Measurements from ENCODE around the gene TEX30. TPM values are rescaled to one million over a fixed set of nuclear protein-coding genes. Genes with fewer than 3 reads are reported as not detected.

Gene TEX30
- total RNA-seq, 2 experiments from 2014 or later: 4.6 to 6.3 TPM

- H3K27ac ChIP-seq (ENCODE audit: low read depth in 1 of 2, low read length in 2 of 2): peak overlapping the region; percentile 1 to 26
- no peaks in the 10 kb centered on the region for H3K27me3 Mint-ChIP-seq
- POLR2A ChIA-PET: interaction anchor here (1.0 kb wide), 1 partner anchor 66 kb away, joined by 6 read pairs; the partner anchor contains the start of gene ERCC5
These were observed 6.0 kb upstream of the TEX30 start for GRCh38 chr13:102779436-102780159.

DNA sequence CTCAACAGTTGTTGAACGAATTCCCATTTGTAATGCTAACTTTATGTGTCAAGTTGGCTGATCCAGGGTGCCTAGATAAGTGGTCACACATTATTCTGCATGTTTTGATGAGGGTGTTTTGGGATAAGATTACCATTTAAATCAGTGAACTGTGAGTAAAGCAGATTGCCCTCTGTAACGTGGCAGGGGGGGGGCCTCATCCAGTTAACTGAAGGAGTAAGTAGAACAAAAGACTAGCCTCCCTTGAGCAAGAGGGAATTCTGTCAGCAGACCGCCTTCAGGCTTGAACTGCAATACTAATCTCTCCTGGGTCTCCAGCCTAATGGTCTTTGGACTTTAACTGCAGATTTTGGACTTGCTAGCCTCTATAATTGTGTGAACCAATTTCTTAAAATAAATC lies 4.2 kb upstream of the TEX30 start:
- peaks cover 36% of the 10 kb centered on the region for H3K4me1 Mint-ChIP-seq (ENCODE audit: low read depth)
- no peak for DNase-seq
- no peaks in the 10 kb centered on the region for H3K27me3 ChIP-seq (ENCODE audit: control insufficient read depth in 1 of 2, insufficient read depth in 2 of 2, low read length in 2 of 2)
- H3K4me3 ChIP-seq (ENCODE audit: low read length): no peak overlapping the region
- peaks cover 25% of the 10 kb centered on the region for H3K4me1 ChIP-seq (ENCODE audit: insufficient read depth, low read length)
- TF ChIP-seq, protein P1, sequence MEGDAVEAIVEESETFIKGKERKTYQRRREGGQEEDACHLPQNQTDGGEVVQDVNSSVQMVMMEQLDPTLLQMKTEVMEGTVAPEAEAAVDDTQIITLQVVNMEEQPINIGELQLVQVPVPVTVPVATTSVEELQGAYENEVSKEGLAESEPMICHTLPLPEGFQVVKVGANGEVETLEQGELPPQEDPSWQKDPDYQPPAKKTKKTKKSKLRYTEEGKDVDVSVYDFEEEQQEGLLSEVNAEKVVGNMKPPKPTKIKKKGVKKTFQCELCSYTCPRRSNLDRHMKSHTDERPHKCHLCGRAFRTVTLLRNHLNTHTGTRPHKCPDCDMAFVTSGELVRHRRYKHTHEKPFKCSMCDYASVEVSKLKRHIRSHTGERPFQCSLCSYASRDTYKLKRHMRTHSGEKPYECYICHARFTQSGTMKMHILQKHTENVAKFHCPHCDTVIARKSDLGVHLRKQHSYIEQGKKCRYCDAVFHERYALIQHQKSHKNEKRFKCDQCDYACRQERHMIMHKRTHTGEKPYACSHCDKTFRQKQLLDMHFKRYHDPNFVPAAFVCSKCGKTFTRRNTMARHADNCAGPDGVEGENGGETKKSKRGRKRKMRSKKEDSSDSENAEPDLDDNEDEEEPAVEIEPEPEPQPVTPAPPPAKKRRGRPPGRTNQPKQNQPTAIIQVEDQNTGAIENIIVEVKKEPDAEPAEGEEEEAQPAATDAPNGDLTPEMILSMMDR (IDR thresholded peaks at IDR 0.05): no peak
- ChIA-PET CTCF (no interaction called here), POLR2A (no interaction called here)
- no peak overlapping the region for H3K4me3 Mint-ChIP-seq
- no peaks in the 10 kb centered on the region for H3K36me3 ChIP-seq (ENCODE audit: insufficient read depth, low read length)
- H3K27ac ChIP-seq (ENCODE audit: low read depth in 1 of 2, low read length in 2 of 2): no peak overlapping the region
- H3K27me3 Mint-ChIP-seq: no peaks in the 10 kb centered on the region
- intact Hi-C loops (cut with DNase I, micrococcal nuclease): loop anchor here in 1 of 2 experiments (10.0 kb wide), 1 partner anchor 93 kb away; no protein-coding TSS in a partner anchor
- no peak for ATAC-seq (ENCODE audit: poor library complexity)
- H3K36me3 Mint-ChIP-seq (ENCODE audit: low read depth): peaks cover 4% of the 10 kb centered on the region
- peaks cover 0 to 8% of the 10 kb centered on the region in 2 experiments for H3K9me3 ChIP-seq (ENCODE audit: control insufficient read depth in 1 of 2, insufficient read depth in 1 of 2, low read length in 2 of 2)
- no peak overlapping the region for H3K27ac Mint-ChIP-seq
- peaks cover 4% of the 10 kb centered on the region for H3K9me3 Mint-ChIP-seq

More at GRCh38 chr13:102779436-102780159, 6.0 kb upstream of the TEX30 start:
- CTCF ChIA-PET: no interaction called here
- H3K27me3 ChIP-seq (ENCODE audit: control insufficient read depth in 1 of 2, insufficient read depth in 2 of 2, low read length in 2 of 2): no peaks in the 10 kb centered on the region
- peaks cover 15% of the 10 kb centered on the region for H3K4me1 ChIP-seq (ENCODE audit: insufficient read depth, low read length)
- intact Hi-C loops (cut with DNase I, micrococcal nuclease): loop anchor here (2.0 to 10.0 kb wide), 2 partner anchors 19 to 95 kb away; partner anchors contain the start of genes BIVM (in 1 of the 2) and POGLUT2 (in 1 of the 2)
- H3K4me3 Mint-ChIP-seq: peak overlapping the region; percentile 7
- ATAC-seq (ENCODE audit: poor library complexity) (peak; percentile 71), DNase-seq (peak in 4 of 14 experiments; percentile 8 to 68 (median 62))
- peaks cover 4% of the 10 kb centered on the region for H3K9me3 Mint-ChIP-seq
- TF ChIP-seq, protein P1 (IDR thresholded peaks at IDR 0.05): no peak
- no peak overlapping the region for H3K4me3 ChIP-seq (ENCODE audit: low read length)
- H3K36me3 ChIP-seq (ENCODE audit: insufficient read depth, low read length): no peaks in the 10 kb centered on the region
- peaks cover 25% of the 10 kb centered on the region for H3K4me1 Mint-ChIP-seq (ENCODE audit: low read depth)
- H3K27ac Mint-ChIP-seq: peak overlapping the region; percentile 65
- H3K36me3 Mint-ChIP-seq (ENCODE audit: low read depth): no peaks in the 10 kb centered on the region
- peaks cover 0 to 8% of the 10 kb centered on the region in 2 experiments for H3K9me3 ChIP-seq (ENCODE audit: control insufficient read depth in 1 of 2, insufficient read depth in 1 of 2, low read length in 2 of 2)

DNA sequence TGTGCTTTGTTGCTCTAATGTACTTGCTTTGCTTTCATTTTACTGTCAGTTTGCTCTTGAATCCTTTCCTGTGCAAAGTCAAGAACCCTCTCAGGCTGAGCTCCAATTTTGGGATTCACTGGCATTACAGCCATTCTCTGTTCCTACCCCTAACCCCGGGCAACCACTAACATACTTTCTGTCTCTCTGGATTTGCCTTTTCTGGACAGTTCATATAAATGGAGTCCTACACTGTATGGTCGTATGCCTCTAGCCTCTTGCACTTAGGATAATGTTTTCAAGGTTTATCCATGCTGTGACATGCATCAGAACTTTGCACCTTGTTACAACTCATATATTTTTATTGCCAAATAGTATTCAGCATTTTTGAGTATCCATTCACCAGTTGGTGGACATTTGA lies 2.7 kb upstream of the TEX30 start:
- CTCF ChIA-PET: no interaction called here
- peaks cover 4% of the 10 kb centered on the region for H3K36me3 Mint-ChIP-seq (ENCODE audit: low read depth)
- H3K9me3 ChIP-seq (ENCODE audit: control insufficient read depth in 1 of 2, insufficient read depth in 1 of 2, low read length in 2 of 2): no peaks in the 10 kb centered on the region

More for the DNA sequence above, 2.7 kb upstream of the TEX30 start:
- Mint-ChIP-seq H3K4me1 (ENCODE audit: low read depth) (peaks cover 51% of the 10 kb centered on the region), H3K9me3 (peaks cover 3% of the 10 kb centered on the region), H3K27me3 (no peaks in the 10 kb centered on the region), H3K27ac (no peak overlapping the region), H3K4me3 (peak overlapping the region; percentile 20)
- DNase-seq: no peak
- no peak overlapping the region for H3K27ac ChIP-seq (ENCODE audit: low read depth in 1 of 2, low read length in 2 of 2)
- no peaks in the 10 kb centered on the region for H3K36me3 ChIP-seq (ENCODE audit: insufficient read depth, low read length)
- no peak for ATAC-seq (ENCODE audit: poor library complexity)
- POLR2A ChIA-PET: interaction anchor here (0.6 to 5.6 kb wide), 3 partner anchors 12 to 182 kb away, joined by 3 to 95 read pairs (median 75); partner anchors contain the start of genes ERCC5 and TPP2
- H3K27me3 ChIP-seq (ENCODE audit: control insufficient read depth in 1 of 2, insufficient read depth in 2 of 2, low read length in 2 of 2): no peaks in the 10 kb centered on the region
- H3K4me1 ChIP-seq (ENCODE audit: insufficient read depth, low read length): peaks cover 35% of the 10 kb centered on the region
- no peak overlapping the region for H3K4me3 ChIP-seq (ENCODE audit: low read length)
- intact Hi-C loops (cut with DNase I, micrococcal nuclease): loop anchor here in 1 of 2 experiments (10.0 kb wide), 1 partner anchor 91 kb away; no protein-coding TSS in a partner anchor
- TF ChIP-seq, protein P1 (IDR thresholded peaks at IDR 0.05): no peak

All from CD4-positive, alpha-beta T cell (primary cell).